KMS-11 (cell line): ENCODE measurements around the gene UBE2QL1.
A peak's percentile ranks its signal among the peaks of the same experiment; 100 is the strongest.

ENCODE experiments used
- H2AFZ ChIP-seq: fragments of 200-600 bp; sonication (generic); 2 replicates; pipeline ENCODE4 v1.6.1; 2016; ENCODE audit warnings: antibody characterized with exemption, mixed run types, low read depth
- H3K27ac ChIP-seq: fragments of 200-600 bp; sonication (generic); 2 replicates; pipeline ENCODE4 v1.6.1; 2016; ENCODE audit warnings: mild to moderate bottlenecking, mixed run types
- H3K27me3 ChIP-seq: fragments of 200-600 bp; sonication (generic); 2 replicates; pipeline ENCODE4 v1.6.1; 2017; ENCODE audit warnings: mild to moderate bottlenecking, low read depth, mixed run types, moderate library complexity; ENCODE audit not compliant: insufficient read depth
- H3K36me3 ChIP-seq: fragments of 200-600 bp; sonication (generic); 2 replicates; pipeline ENCODE4 v1.6.1; 2017; ENCODE audit warnings: mild to moderate bottlenecking, mixed run types; ENCODE audit not compliant: insufficient read depth
- H3K4me1 ChIP-seq: fragments of 200-600 bp; sonication (generic); 2 replicates; pipeline ENCODE4 v1.6.1; 2016; ENCODE audit warnings: mild to moderate bottlenecking, low read depth, mixed run types; ENCODE audit not compliant: poor library complexity, severe bottlenecking
- H3K4me2 ChIP-seq: fragments of 200-600 bp; sonication (generic); 2 replicates; pipeline ENCODE4 v1.7.0; 2016; ENCODE audit warnings: mild to moderate bottlenecking, mixed run types
- H3K4me3 ChIP-seq: fragments of 200-600 bp; sonication (generic); IDR thresholded peaks from 2 replicates; pipeline ENCODE4 v1.6.1; 2017; ENCODE audit warnings: low read depth, low read length, mixed read lengths; ENCODE audit not compliant: insufficient read depth
- H3K79me2 ChIP-seq: fragments of 200-600 bp; sonication (generic); 2 replicates; pipeline ENCODE4 v1.6.1; 2016; ENCODE audit warnings: low read depth, mixed run types; ENCODE audit not compliant: insufficient read depth
- H3K9ac ChIP-seq: fragments of 200-600 bp; sonication (generic); 2 replicates; pipeline ENCODE4 v1.6.1; 2016; ENCODE audit warnings: mild to moderate bottlenecking, mixed run types
- H4K20me1 ChIP-seq: fragments of 200-600 bp; sonication (generic); 2 replicates; pipeline ENCODE4 v1.6.1; 2016; ENCODE audit warnings: mild to moderate bottlenecking, mixed run types; ENCODE audit not compliant: insufficient read depth
- CTCF ChIP-seq: fragments of 200-600 bp; sonication (generic); conservative IDR thresholded peaks from 2 replicates; pipeline ENCODE4 v1.6.1; 2017; ENCODE audit warnings: low read depth, mild to moderate bottlenecking, antibody characterized with exemption, low read length, moderate library complexity, mixed read lengths

Gene UBE2QL1

GRCh38 chr5:6473284-6473683, 24.6 kb downstream of the UBE2QL1 start:
- Histone ChIP-seq H3K27ac (0 out of 2 replicates have a peak overlapping the region, but pooled peaks have one; percentile 1), H3K4me3 (no peak overlapping the region), H3K9ac (no peak overlapping the region), H3K27me3 (no peaks in the 10 kb centered on the region), H3K4me1 (peaks cover 72% of the 10 kb centered on the region), H3K36me3 (peaks cover 21% of the 10 kb centered on the region; the same call in 1 of the 2 replicates), H3K4me2 (peak overlapping the region; percentile 11; the same call in 1 of the 2 replicates), H3K79me2 (peaks cover 100% of the 10 kb centered on the region), H2AFZ (no peak overlapping the region), H4K20me1 (peaks cover 13% of the 10 kb centered on the region)
- no peak for TF ChIP-seq CTCF

GRCh38 chr5:6475626-6476312, 27.1 kb downstream of the UBE2QL1 start:
- H3K4me2 ChIP-seq = peak overlapping the region; percentile 66

GRCh38 chr5:6476313-6476661, 27.6 kb downstream of the UBE2QL1 start:
- TF ChIP-seq CTCF = no peak
- Histone ChIP-seq H3K79me2 (peaks cover 90% of the 10 kb centered on the region), H3K9ac (no peak overlapping the region), H3K27me3 (no peaks in the 10 kb centered on the region), H3K4me2 (peak overlapping the region; percentile 66; the same call in 1 of the 2 replicates), H2AFZ (no peak overlapping the region), H3K4me3 (no peak overlapping the region), H3K27ac (no peak overlapping the region), H3K36me3 (peaks cover 2% of the 10 kb centered on the region; the same call in 1 of the 2 replicates), H4K20me1 (peaks cover 13% of the 10 kb centered on the region), H3K4me1 (peaks cover 100% of the 10 kb centered on the region)

More at GRCh38 chr5:6475626-6476312, 27.1 kb downstream of the UBE2QL1 start:
- Histone ChIP-seq H2AFZ (no peak overlapping the region), H4K20me1 (peaks cover 13% of the 10 kb centered on the region), H3K9ac (no peak overlapping the region), H3K27me3 (no peaks in the 10 kb centered on the region), H3K4me1 (peaks cover 97% of the 10 kb centered on the region), H3K36me3 (peaks cover 5% of the 10 kb centered on the region; the same call in 1 of the 2 replicates), H3K4me3 (no peak overlapping the region), H3K27ac (no peak overlapping the region), H3K79me2 (peaks cover 91% of the 10 kb centered on the region)
- TF ChIP-seq CTCF = no peak

- Histone ChIP-seq H3K27ac (peak overlapping the region; percentile 99), H3K27me3 (no peaks in the 10 kb centered on the region), H3K36me3 (no peaks in the 10 kb centered on the region), H3K4me2 (peak overlapping the region; percentile 66), H2AFZ (no peak overlapping the region), H4K20me1 (no peaks in the 10 kb centered on the region; the same call in none of the 2 replicates), H3K9ac (no peak overlapping the region; the same call in 1 of the 2 replicates), H3K79me2 (peaks cover 83% of the 10 kb centered on the region), H3K4me3 (no peak overlapping the region), H3K4me1 (peaks cover 99% of the 10 kb centered on the region)
- no peak for TF ChIP-seq CTCF
Observed at GRCh38 chr5:6478793-6479192, 30.1 kb downstream of the UBE2QL1 start.
